Gastrocnemius medialis (tissue), 4 donors: Measurements from ENCODE around the gene PKNOX2. TPM values are rescaled to one million over a fixed set of nuclear protein-coding genes. Genes with fewer than 3 reads are reported as not detected.

Experiments used
- ATAC-seq, 2 donors: fragments of 150-250 bp; one replicate each; pipeline ENCODE4 v1.9.1; 2016
- DNase-seq, 2 donors: peaks; one replicate each; pipeline ENCODE4 v3.0.0-alpha.2; 2019
- H3K27ac ChIP-seq, 4 donors: fragments of 200-600 bp; sonication (generic); 1 replicate in 1 of 4; 2 replicates in 3 of 4; pipeline ENCODE4 v1.5.1; 2016 to 2018; ENCODE audit warnings: mild to moderate bottlenecking in 2 of 4, moderate library complexity in 1 of 4
- H3K27me3 ChIP-seq, 3 donors: fragments of 200-600 bp; sonication (generic) in 2 of 3; 1 replicate in 1 of 3; 2 replicates in 2 of 3; pipeline versions ENCODE4 v1.5.1 to v1.6.0; 2016 to 2019; ENCODE audit warnings: mild to moderate bottlenecking in 1 of 3, moderate library complexity in 1 of 3
- H3K36me3 ChIP-seq, 2 donors: fragments of 200-600 bp; sonication (generic) in 1 of 2; one replicate each; pipeline ENCODE4 v1.5.1; 2017 to 2018
- H3K4me1 ChIP-seq, 2 donors: fragments of 200-600 bp; sonication (generic) in 1 of 2; one replicate each; pipeline ENCODE4 v1.5.1; 2016 to 2017; ENCODE audit warnings: mild to moderate bottlenecking in 2 of 2
- H3K4me3 ChIP-seq, 4 donors: fragments of 200-600 bp; sonication (generic) in 3 of 4; 1 replicate in 1 of 4; 2 replicates in 3 of 4; pipeline ENCODE4 v1.5.1; 2016 to 2019; ENCODE audit warnings: mild to moderate bottlenecking in 2 of 4
- H3K9me3 ChIP-seq, 3 donors: fragments of 200-600 bp; sonication (generic) in 2 of 3; 1 replicate in 1 of 3; 2 replicates in 2 of 3; pipeline ENCODE4 v1.5.1; 2016 to 2019
- CTCF ChIP-seq, 5 experiments: fragments of 450-650 bp in 3 of 5; fragments of 200-600 bp in 2 of 5; sonication (generic) in 2 of 5; IDR thresholded peaks in 4 of 5; conservative IDR thresholded peaks in 1 of 5; 1 replicate in 4 of 5; 2 replicates in 1 of 5; pipeline ENCODE4 v1.5.1; 2016 to 2019; ENCODE audit warnings: antibody characterized with exemption in 5 of 5, mild to moderate bottlenecking in 3 of 5, moderate library complexity in 3 of 5
- POLR2A ChIP-seq, 2 donors: fragments of 450-650 bp; IDR thresholded peaks; one replicate each; pipeline ENCODE4 v1.6.1; 2017; ENCODE audit warnings: antibody characterized with exemption in 2 of 2, mild to moderate bottlenecking in 2 of 2, moderate library complexity in 2 of 2
- in situ Hi-C, 4 donors: fragments of 200-750 bp; cut with MboI; loops; one replicate each; pipeline versions ENCODE4 v1.15.0 to v1.8.0; 2017; ENCODE audit warnings: low sequenced_read_pairs in 4 of 4
- intact Hi-C: fragments of 100-400 bp; cut with DNase I; formaldehyde crosslinking; loops from one replicate; pipeline ENCODE4 v1.15.1; 2023; ENCODE audit warnings: low total_unique reads
- total RNA-seq, 4 donors: library from RNA; depleted of rRNA; stranded (reverse); fragments of >200 nt; gene quantifications; one replicate each; pipeline versions ENCODE4 v1.1.0 to v1.2.3, GENCODE V29; 2016

The PKNOX2 gene
- total RNA-seq, 4 donors from 2014 or later, result 3.7 to 11.7 (median 6.0) TPM

GRCh38 chr11:125379565-125379964, 215.0 kb downstream of the PKNOX2 start:
- intact Hi-C loops, result no loop called here
- ATAC-seq (no peak), DNase-seq (no peak)
- Histone ChIP-seq H3K27ac (no peak overlapping the region), H3K4me1 (peaks cover 40 to 45% of the 10 kb centered on the region in 2 donors), H3K27me3 (no peaks in the 10 kb centered on the region), H3K9me3 (no peaks in the 10 kb centered on the region), H3K36me3 (no peaks in the 10 kb centered on the region), H3K4me3 (no peak overlapping the region)
- TF ChIP-seq POLR2A (IDR thresholded peaks at IDR 0.05), result no peak
- TF ChIP-seq CTCF (IDR thresholded peaks at IDR 0.05 in 4 of 5, conservative IDR thresholded peaks at IDR 0.05 in 1 of 5), result no peak
- in situ Hi-C loops, result no loop called here

- intact Hi-C loops (no loop called here), in situ Hi-C loops (no loop called here)
- peaks cover 36 to 41% of the 10 kb centered on the region in 2 donors for H3K4me1 ChIP-seq
- H3K27ac ChIP-seq, result no peak overlapping the region
- H3K9me3 ChIP-seq, result no peaks in the 10 kb centered on the region
- no peak overlapping the region for H3K4me3 ChIP-seq
- H3K36me3 ChIP-seq, result no peaks in the 10 kb centered on the region
- ATAC-seq, result no peak
- no peak for DNase-seq
- no peaks in the 10 kb centered on the region for H3K27me3 ChIP-seq
- TF ChIP-seq CTCF (IDR thresholded peaks at IDR 0.05 in 4 of 5, conservative IDR thresholded peaks at IDR 0.05 in 1 of 5), result no peak
- TF ChIP-seq POLR2A (IDR thresholded peaks at IDR 0.05), result no peak
These were observed 215.4 kb downstream of the PKNOX2 start for GRCh38 chr11:125379981-125380380.

DNA sequence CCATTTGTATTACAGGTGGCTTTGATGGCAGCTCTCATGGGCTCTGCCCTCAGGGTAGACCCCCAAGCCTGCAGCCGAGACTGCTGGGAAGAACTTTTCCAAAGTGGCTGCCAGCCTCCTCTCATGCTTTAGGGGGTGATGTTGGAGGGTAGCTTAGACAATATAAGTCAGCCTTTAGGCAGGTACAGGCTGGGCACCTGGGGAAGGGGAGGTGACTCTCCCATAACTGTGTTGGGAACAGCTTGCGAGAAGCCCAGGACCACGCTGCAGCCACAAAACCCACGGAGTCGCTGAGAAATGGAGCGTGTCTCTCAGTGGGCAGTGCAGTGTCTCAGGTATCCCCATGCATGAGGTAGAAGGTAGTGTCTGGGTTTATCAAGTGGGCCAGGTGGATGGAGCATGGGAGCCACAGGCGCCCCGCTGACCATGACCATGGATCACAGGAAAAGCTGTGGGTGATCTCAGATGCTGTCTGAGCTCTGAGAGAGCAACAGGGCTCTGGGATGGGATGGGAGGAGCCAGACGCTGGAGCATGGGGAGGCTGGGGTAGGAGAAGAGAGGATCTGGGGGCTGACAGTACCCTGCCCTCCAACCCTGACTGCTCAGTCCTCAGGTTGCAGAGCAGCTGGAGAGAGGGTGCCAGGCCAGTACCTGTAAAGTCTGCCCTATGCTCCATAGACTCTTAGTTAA, 216.3 kb downstream of the PKNOX2 start:
- H3K27ac ChIP-seq, result no peak overlapping the region
- no peaks in the 10 kb centered on the region for H3K36me3 ChIP-seq
- no peak for ATAC-seq
- no peak for TF ChIP-seq POLR2A (IDR thresholded peaks at IDR 0.05)
- DNase-seq, result no peak
- H3K4me3 ChIP-seq, result no peak overlapping the region
- H3K4me1 ChIP-seq, result peaks cover 26 to 31% of the 10 kb centered on the region in 2 donors
- H3K9me3 ChIP-seq, result no peaks in the 10 kb centered on the region
- in situ Hi-C loops, result no loop called here
- intact Hi-C loops, result no loop called here
- H3K27me3 ChIP-seq, result no peaks in the 10 kb centered on the region

DNA sequence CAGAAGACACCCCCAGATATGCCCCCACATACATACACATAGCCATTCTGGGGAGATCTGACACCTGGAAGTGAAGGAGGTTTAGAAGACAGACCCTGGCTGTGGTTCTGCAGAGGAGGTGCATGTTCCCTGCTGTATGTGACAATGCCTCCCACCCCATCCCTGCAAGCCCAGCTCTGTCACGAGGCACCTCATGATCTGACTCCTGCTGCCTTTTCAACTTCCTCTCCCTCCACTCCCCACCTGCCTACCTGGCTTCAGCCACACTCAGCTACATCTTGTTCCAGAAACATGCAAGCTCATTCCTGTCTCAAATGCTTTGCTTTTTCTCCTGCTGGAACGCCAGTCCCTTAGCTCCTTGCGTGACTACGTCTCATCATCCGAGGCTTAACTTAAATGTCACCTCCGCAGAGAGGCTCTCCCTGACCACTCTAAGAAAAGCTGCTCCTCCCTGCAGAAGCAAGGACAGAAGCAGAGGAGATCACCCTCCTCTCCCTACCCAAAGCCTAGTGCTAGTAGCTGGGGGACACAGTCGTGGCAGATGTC, 217.0 kb downstream of the PKNOX2 start:
- TF ChIP-seq POLR2A (IDR thresholded peaks at IDR 0.05) (no peak), CTCF (IDR thresholded peaks at IDR 0.05 in 4 of 5, conservative IDR thresholded peaks at IDR 0.05 in 1 of 5) (no peak)
- no peak overlapping the region for H3K4me3 ChIP-seq
- ATAC-seq (no peak), DNase-seq (no peak)
- H3K36me3 ChIP-seq, result no peaks in the 10 kb centered on the region
- H3K27me3 ChIP-seq, result no peaks in the 10 kb centered on the region
- no peak overlapping the region for H3K27ac ChIP-seq
- intact Hi-C loops, result no loop called here
- in situ Hi-C loops, result no loop called here
- H3K4me1 ChIP-seq, result peaks cover 22 to 27% of the 10 kb centered on the region in 2 donors
- no peaks in the 10 kb centered on the region for H3K9me3 ChIP-seq

- DNase-seq, result no peak
- in situ Hi-C loops, result no loop called here
- TF ChIP-seq CTCF (IDR thresholded peaks at IDR 0.05 in 4 of 5, conservative IDR thresholded peaks at IDR 0.05 in 1 of 5) (no peak), POLR2A (IDR thresholded peaks at IDR 0.05) (no peak)
- peaks cover 15 to 19% of the 10 kb centered on the region in 2 donors for H3K4me1 ChIP-seq
- H3K27ac ChIP-seq, result no peak overlapping the region
- H3K9me3 ChIP-seq, result no peaks in the 10 kb centered on the region
- H3K4me3 ChIP-seq, result no peak overlapping the region
- no peaks in the 10 kb centered on the region for H3K36me3 ChIP-seq
- ATAC-seq, result peak in 1 of 2 donors; percentile 43
- intact Hi-C loops, result no loop called here
- no peaks in the 10 kb centered on the region for H3K27me3 ChIP-seq
These were observed 217.8 kb downstream of the PKNOX2 start for GRCh38 chr11:125382314-125382791.
